GM18511 (cell line): ENCODE results near the gene ROCK2.

ENCODE experiments used
- ATAC-seq: cut with Tn5 transposase; IDR thresholded peaks from one replicate; pipeline ENCODE4 v1.9.1; 2021; ENCODE audit warnings: mild to moderate bottlenecking, moderate library complexity; ENCODE audit not compliant: unreplicated experiment

ROCK2 gene

DNA sequence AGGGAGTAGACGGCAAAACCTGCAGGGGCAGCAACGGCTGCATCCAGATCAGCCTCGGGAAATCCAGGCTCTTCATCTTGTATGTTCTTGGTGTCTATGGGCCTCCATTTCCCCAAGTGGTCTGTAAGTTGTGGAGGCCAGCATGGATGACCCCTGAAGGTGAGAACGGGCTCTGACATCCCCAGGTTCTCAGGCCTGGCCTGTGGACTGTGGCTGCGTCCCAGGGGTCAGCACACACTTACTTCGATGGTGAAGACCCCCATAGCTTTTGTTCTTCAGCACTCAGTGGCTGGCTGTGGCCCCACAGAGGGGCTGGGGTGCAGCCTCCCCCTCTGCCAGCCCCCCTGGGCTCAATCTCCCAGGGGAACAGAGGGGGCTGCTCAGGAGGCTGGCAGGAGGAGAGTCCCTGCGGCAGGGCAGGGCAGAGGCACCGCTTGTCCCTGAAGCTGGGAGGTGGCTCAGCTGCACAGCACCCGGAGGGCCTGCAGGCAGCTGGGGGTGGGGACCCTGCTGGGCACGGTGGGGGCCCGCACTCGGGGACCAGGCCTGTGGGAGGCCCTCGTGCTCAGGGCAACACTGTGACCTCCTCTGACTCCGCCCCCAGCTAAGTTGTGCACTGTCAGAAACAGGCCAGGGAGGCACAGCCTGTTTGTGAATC, 185.4 kb downstream of the ROCK2 start:
- ATAC-seq: no peak

- no peak for ATAC-seq
Observed at GRCh38 chr2:11157731-11158130, 186.7 kb downstream of the ROCK2 start.

DNA sequence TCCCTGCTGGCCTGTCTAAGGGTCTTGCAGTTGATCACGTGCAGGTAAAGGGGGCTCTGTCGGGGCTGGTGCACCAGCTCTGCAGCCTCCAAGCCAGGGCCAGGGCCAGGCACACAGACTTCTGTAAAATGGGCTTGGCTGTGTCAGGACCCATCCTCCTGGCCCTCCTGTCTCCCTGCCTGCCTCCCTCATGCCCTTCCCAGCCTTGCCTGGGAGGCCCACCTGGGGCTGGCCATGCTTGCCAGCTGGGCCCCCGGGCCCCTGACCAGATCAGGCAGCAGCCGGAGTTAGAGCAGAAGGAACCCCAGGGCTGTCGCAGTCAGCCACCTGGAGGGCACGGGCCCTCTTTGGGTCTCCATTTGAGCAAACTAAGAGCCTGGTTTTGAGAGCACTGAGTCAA, 187.1 kb downstream of the ROCK2 start:
- no peak for ATAC-seq

- no peak for ATAC-seq
Observed at GRCh38 chr2:11156396-11157075, 187.9 kb downstream of the ROCK2 start.

- peak; percentile 84 for ATAC-seq
Observed at GRCh38 chr2:11155381-11156035, 188.9 kb downstream of the ROCK2 start, which contains the start of gene SLC66A3. Gene SLC66A3, plus strand, starts transcription at chr2:11155467. Its CDS starts 80 bp downstream, at chr2:11155547.

DNA sequence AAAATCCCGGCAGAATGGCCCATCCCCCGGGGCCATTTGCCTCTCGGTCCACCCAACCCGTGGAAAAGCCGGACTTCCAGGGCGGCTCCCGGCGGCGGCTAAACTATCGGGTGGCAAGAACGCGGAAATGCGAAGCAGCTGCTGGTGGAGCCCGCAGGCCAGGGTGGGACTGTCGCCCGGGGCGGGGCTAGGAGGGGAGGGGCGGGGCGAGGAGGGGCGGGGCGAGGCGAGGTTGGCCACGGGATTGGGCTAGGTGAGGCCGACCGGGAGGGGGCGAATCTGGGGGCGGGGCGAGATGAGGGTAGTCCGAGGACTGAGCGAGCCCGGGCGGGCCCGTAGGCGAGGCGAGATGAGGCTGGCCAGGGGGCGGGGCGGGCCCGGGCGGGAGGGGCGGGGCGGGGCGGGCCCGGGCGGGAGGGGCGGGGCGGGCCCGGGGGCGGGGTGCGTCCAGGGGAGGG, 189.5 kb downstream of the ROCK2 start:
- ATAC-seq: peak; percentile 72

DNA sequence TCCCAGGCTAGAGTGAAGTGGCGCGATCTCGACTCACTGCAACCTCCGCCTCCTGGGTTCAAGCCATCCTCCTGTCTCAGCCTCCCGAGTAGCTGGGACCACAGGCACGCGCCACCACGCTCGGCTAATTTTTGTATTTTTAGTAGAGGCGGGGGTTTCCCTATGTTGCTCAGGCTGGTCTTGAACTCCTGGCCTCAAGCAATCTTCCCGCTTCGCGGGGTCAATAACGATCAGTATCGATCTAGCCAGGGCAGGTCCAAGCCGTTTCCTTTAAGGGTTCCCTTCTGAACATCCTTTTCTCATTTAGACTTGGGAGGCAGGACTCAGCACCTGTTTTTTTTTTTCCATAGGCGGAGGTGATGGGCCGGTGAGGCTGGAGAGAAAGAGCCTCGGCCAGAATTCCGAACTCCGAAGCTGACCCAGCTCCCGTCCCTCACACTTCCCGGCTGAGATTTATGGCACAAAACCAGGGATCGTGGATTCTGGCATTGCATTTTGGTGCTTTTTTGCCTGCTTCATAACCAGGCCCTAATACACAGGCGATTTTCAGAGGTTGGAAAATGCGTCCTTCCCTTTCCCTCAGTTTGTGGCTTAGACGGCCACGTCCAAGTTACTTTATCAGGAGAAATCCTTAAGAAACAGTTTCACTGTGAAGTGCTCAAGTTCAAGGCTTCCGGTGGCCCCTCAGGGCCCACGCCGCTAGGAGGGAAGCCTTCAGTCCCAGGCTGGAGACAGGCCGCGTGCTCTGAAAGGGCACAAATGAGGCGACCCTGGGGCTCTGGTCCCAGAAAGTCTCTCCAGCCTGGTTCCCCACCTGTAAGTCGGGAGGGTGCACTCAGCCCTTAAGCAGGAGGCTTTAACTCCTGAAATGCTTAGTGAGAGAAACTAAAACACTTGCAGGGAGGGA, 190.2 kb downstream of the ROCK2 start:
- ATAC-seq: peak; percentile 26

DNA sequence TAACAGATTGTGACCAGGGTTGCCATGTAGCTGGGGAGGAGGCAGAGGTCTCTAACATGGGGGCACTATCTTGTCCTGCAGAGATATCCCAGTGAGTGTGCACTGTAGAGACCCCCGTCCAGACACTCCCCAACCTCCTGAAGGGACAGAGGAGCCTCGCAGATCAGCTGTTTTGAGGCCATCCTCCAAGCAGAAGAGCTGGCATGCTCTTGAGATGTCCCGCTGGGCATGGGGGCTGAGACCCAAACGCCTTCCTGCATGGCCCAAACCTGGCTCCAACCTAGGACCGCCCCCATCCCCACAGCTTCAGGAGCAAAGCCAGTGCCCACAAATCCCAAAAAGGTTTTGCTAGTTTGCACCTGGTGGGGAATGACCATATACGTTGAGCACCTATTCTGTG, 191.8 kb downstream of the ROCK2 start:
- ATAC-seq: no peak

DNA sequence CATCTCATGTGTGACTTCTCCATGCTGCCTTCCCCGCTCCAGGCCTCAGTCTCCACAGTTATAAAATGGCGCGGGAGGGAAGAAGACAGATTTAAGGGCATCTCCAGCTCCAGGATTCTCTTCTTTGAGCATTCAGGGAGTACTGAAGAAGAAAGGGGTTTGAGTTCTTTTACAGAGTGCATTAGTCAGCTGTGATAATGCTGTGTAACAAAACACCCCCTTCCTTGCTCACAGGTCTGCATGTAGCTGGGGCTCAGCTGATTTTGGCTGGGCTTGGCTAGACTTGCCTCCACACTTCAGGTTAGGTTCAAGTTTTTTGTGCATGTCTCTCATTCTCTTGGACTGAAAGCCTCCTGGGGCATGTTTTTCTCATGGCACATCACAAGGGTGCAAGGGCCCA, 197.2 kb downstream of the ROCK2 start:
- no peak for ATAC-seq

DNA sequence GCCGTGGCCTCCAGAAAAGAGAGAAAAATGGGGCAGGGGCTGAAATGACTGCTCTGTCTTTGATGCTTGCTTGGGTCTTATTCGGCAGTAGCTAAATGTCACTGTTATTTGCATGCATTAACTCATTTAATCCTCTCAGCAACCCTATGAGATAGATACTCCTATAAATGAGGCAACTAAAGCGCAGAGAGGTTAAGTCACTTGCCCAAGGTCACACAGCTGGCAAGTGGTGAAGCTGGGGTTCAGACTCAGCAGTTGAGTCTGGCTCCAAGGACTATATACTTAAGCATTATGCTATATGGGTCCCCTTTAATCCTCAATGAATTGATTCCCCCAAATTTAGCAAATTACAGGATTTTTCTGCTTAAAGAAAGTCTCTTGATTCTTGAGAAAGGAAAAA, 198.4 kb downstream of the ROCK2 start:
- no peak for ATAC-seq

DNA sequence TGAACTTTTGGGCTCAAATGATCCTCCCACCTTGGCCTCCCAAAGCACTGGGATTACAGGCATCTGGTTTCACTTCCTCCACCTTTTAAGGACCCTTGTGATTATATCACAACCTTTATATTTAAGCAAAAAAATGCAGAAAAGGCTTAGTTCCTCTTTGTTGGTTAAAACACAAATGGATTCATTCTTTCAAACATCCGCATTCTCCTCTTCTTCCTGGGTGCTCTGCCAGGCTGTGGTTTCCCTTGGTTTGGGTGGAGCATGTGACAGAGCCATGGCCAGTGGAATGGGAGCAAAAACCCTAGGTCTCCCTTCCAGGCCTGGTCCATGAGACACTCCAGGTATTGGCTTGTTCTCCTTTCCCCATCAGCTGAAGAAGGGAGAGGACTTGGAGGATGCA, 199.1 kb downstream of the ROCK2 start:
- ATAC-seq: no peak

GRCh38 chr2:11144738-11145079, 199.7 kb downstream of the ROCK2 start:
- no peak for ATAC-seq

GRCh38 chr2:11144077-11144737, 200.2 kb downstream of the ROCK2 start:
- no peak for ATAC-seq

- ATAC-seq: no peak
Observed at GRCh38 chr2:11142987-11143386, 201.4 kb downstream of the ROCK2 start.

GRCh38 chr2:11142330-11142729, 202.1 kb downstream of the ROCK2 start:
- no peak for ATAC-seq

- ATAC-seq: no peak
Observed at GRCh38 chr2:11141319-11141718, 203.1 kb downstream of the ROCK2 start.

DNA sequence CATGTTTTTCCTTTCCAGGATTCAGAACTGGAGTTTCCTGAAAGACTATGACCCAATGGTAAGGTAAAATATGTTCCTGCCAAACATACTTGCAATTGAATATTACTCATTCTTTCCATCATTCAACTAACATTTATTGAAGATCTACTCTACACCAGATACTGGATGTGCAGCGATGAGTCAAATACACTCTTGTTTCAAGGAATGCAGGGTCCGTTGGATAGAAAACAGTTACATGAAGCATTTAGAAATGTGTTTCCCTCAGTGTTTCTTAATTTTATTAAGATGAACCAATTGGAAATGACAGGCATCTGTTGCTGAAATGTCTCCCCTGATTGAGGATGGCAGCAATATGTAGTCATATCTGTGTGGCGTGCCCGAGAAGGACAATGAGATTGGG, 203.9 kb downstream of the ROCK2 start:
- ATAC-seq: no peak

- no peak for ATAC-seq
Observed at GRCh38 chr2:11134349-11134748, 210.1 kb downstream of the ROCK2 start.

GRCh38 chr2:11133936-11134320, 210.5 kb downstream of the ROCK2 start:
- ATAC-seq: no peak

GRCh38 chr2:11133238-11133935, 211.0 kb downstream of the ROCK2 start:
- no peak for ATAC-seq
